GM18526 (cell line): ENCODE results near the gene DSE.

Experiments
- POLR2A ChIP-seq: IDR thresholded peaks from 3 replicates; pipeline ENCODE4 v1.6.1; 2011; ENCODE audit not compliant: insufficient read length; ENCODE audit errors: extremely low read depth

The DSE gene

DNA sequence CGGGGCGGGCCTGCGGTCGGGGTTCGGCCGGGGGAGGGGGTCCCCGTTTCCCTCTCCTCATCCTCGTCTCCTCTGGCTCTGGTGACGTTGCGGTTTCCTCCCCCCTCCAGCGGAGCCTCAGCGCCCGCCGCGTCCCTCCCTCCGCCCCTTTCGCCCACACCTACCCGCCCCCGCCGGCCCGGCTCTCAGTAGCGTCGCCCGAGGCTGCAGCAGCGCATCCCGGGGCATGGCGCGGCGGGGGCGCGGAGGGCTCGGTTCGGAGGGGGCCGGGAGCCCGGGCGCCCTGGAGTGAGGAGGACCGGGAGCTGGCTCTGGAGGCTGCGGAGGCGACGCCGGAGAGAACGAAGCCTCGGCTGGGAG, at the start of gene DSE:
Gene DSE, plus strand, starts transcription at position 188 of the 360 bp plus-strand sequence. CDS start 28,304 bp downstream, outside the sequence.
- TF ChIP-seq POLR2A = peak; percentile 81

- TF ChIP-seq POLR2A = no peak
Observed at GRCh38 chr6:116323863-116324262, 46.9 kb upstream of the DSE start.

- no peak for TF ChIP-seq POLR2A
Observed at GRCh38 chr6:116326181-116326671, 44.5 kb upstream of the DSE start.

DNA sequence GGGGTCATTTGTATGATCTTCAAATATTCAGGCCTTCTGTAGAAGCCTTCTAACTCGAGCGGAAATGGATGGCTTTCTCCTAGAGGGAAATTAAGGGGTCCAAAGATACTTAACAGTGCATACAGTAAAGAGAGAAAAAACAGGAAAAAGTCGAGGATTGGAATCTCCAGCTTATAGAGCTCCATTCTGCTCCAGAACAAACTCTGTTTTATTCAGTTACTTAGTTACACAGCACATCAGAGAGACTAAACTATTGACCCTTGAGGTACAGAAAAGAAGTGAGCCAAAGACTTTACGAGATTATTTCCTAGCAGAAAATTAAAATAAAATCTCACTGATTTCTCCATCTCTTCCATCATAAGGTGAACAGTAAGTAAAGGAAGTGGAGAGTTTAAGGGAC, 43.8 kb upstream of the DSE start:
- no peak for TF ChIP-seq POLR2A

GRCh38 chr6:116327803-116328527, 42.8 kb upstream of the DSE start:
- no peak for TF ChIP-seq POLR2A

DNA sequence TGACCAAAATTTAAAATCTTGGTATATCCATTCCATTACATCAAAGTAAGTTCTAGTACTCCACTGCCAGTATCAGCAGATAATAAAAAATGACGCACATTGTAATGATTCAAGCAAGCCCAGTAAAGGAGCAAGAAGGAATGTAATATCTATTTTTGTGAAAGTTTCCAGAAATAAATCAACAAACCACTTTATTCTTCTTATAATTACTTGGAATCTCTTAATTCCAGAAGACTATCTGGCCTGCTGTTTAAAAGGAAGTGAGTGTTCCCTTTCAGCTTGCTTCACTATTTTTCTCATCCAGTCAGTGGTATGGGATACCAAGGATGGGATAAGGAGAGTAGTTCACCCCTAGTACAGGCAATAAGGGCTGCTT, 42.2 kb upstream of the DSE start:
- no peak for TF ChIP-seq POLR2A

DNA sequence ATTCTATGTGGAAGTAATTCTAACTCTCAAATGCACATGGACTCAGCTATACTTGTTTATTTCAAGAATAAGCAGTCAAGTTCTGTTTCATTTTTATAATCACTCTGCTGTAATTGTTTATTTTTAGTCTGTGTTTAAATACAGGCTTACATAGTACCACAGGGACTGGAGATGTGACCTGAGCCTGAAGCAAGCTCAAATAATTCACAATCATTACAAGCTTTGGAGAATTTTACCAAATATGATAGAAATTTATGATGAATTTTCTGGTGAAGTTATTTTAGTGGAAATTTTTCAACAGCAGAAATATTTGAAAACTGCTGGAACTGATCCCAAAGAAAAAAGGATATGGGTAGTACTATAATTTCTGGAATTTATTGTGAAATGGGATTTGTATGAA, 41.6 kb upstream of the DSE start:
- no peak for TF ChIP-seq POLR2A

GRCh38 chr6:116330511-116330910, 40.2 kb upstream of the DSE start:
- TF ChIP-seq POLR2A = no peak

GRCh38 chr6:116332096-116332495, 38.7 kb upstream of the DSE start:
- TF ChIP-seq POLR2A = no peak

DNA sequence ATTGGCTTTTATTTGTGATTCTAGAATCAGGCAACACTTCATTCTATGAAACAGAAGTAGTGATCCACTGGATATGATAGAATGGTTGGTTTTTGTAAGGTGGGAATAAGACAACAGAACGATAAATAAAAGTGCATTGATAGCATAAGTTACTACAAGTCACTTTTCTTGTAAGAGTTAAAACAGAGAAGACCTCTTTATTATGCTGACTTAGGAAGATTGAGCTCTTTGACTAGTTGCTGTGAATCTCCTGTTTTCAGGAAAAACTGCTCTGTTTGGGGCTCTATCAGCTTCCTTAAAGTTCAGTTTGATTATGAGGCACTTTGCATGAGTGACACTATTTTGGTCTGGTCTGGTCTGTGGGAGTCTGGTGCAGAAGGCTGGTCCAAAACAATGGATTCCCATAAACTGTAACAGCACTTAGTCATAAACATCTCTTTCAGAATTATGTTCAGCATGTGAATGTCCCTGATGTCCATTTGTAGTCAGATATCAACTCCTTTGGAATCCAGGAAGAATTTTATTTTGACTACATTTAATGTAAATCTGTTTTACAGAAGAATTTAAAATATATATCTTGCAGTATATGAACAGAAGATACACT, 35.0 kb upstream of the DSE start:
- TF ChIP-seq POLR2A = no peak

DNA sequence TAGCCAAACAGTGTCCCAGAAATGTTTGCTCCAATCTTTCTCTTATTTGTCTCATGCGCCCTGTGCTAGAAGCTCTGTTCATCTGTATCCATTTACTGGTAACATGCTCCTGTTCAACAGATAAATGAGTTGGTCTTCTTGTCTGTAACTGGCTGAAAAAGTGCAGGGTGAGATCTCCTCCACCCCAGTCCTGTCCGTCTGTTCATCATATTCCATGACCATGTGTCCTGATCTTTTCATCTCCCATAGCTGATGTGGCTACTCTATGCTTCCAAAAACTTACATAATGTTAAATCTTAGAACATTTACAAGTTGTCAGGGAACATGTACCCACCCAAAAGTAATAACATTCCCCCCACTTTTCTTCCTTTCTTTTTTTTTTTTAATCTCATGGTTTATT, 31.8 kb upstream of the DSE start:
- no peak for TF ChIP-seq POLR2A

DNA sequence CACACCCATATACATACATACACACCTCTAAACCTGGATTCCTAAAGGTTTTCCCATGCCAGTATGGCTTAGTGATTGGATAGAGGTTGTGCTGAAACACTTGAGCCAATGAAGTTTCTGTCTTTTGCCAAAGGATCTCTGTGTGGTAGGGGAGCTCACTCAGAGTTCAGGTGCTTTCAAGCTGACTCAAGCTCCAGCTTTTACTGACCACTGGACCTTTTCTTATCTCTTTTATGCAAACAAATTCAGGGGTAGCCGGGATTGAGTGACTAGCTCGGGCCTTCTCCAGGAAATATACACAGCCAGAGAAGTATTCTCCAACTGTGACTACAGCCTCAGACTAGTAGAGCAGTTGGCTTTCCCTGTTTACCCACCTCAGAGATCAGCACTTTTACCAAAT, 21.5 kb upstream of the DSE start:
- no peak for TF ChIP-seq POLR2A

GRCh38 chr6:116351101-116351500, 19.6 kb upstream of the DSE start:
- TF ChIP-seq POLR2A = no peak

- no peak for TF ChIP-seq POLR2A
Observed at GRCh38 chr6:116352515-116353471, 18.0 kb upstream of the DSE start.

GRCh38 chr6:116354236-116354635, 16.5 kb upstream of the DSE start:
- TF ChIP-seq POLR2A = no peak

DNA sequence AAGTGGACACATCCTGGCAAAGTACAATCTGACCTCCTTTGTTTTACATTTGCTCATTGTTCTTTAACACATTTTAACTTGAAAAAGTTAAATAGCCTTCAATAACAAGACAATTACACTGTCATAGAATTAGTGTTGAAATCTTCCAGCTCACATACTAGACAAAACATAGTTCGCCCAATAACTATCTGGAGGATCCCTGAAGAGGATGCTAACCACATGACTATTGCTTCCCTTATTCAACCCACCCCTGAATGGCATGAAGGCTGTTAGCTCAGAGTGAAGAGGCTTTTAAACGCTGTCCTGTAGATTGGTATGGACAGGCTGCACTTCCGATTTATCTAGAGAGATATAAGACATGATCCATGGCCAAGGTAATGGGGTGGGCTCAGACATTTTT, 15.0 kb upstream of the DSE start:
- no peak for TF ChIP-seq POLR2A

DNA sequence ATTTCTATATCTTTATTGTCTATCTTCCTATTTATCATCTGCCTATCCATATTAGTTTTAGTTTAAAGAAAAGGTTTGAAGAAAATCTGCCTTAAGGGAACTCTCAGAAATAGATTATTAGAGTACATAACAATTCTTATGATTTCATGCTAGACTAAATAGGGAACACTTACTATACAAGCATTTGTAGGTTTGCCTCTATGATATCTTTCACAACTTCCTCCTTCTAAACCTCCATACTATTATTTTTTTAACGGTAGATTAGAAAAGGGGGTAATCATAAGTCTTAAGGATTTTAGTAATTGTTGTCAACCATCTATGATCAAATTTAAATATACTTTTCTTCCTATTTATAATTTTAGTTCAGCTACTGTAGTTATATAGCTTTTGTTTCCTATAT, 11.6 kb upstream of the DSE start:
- TF ChIP-seq POLR2A = no peak
